Pons (tissue), 1 donor: Measurements from ENCODE around the gene NUTM2D.
"Not testable (repeated sequence)": the region's sequence is repeated elsewhere in the genome, so short reads cannot be mapped to it uniquely, and the experiment has no call there.

Experiments used
- DNase-seq: peaks from one replicate; pipeline ENCODE4 v3.0.0-alpha.2; 2016; ENCODE audit warnings: low spot score

The NUTM2D gene

GRCh38 chr10:87357444-87357843 is at the start of gene NUTM2D:
Gene NUTM2D, plus strand, starts transcription at chr10:87357744. Its CDS starts 522 bp downstream, at chr10:87358266.
- DNase-seq = not testable (repeated sequence)

DNA sequence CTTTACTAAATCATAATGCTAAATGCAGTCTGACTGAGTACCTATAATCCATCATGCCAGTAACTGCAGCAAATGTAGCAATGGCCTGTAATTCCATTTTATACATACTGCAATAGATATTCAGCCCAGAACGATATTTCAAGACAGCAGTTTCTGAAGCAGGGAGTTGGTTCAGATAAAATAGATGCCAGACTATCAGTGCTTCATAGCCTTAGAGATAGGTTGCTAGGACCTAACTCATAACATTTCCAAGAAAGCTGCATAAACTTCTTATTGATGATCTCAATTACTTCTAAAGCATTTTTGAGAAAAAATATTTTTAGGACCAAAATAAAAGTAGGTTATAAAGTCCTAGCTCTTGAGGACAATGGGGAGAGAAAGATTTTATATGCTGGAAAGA is 48.8 kb upstream of the NUTM2D start:
- DNase-seq = not testable (repeated sequence)

DNA sequence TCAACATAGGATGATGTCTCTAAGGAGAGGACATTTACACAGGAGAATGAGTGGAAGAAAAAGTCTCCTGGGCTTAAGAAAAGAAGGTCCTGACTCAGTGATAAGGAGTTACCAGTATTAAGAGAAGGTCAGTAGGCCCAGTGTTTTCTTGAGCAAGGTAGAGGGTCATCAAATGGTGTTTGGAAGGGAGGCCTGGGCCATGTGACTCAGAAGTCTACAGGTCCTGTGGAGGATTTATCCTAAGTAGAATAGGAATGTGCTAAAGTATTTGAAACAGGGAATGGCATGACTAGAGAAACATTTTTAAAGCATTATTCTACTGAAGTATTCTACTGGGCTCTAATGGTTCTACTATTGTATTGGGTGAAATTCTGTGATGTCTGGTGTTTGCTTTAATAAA is 47.9 kb upstream of the NUTM2D start:
- DNase-seq = not testable (repeated sequence)

DNA sequence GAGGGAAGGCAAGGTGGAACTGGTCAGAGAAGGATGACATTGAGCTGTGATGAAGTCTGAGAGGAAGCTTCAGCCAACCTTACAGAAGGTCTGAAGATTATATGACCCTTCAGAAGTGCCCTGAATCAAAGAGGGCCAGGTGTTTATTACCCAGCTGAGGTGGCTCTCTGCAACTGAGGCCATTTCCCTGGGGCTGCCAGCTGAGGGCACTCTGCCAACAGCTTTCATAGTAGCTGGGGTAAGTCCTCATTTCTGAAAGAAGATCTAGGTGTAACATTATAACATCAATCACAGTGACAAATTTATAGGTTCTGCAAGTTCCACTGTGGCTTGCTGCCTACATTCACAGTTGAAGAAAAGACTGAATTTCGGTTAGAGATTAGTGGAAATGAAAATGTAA is 46.0 kb upstream of the NUTM2D start:
- not testable (repeated sequence) for DNase-seq

- not testable (repeated sequence) for DNase-seq
Measured at GRCh38 chr10:87313649-87314359, 43.7 kb upstream of the NUTM2D start.

DNA sequence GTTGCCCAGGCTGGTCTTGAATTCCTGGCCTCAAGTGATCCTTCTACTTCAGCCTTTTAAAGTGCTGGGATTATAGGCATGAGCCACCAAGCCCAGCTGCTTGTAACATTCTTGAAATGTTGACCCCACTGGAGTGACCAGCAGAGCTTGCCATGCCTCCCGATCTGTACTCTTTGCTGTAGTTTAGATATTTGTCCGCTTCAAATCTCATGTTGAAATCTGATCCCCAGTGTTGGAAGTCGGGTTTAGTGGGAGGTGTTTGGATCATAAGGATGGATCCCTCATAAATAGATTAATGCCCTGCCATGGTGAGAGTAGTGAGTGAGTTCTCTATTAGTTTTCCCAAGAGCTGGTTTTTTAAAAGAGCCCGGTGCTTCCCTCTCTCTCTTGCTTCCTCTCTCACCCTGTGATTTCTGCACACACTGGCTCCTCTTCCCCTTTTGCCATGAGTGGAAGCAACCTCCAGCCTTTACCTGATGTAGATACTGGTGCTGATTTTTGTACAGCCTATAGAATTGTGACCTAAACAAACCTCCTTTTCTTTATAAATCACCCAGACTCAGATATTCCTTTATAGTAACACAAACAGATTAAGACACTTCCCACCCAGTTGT is 43.1 kb upstream of the NUTM2D start:
- DNase-seq = not testable (repeated sequence)

- not testable (repeated sequence) for DNase-seq
Measured at GRCh38 chr10:87321505-87321904, 36.0 kb upstream of the NUTM2D start.

DNA sequence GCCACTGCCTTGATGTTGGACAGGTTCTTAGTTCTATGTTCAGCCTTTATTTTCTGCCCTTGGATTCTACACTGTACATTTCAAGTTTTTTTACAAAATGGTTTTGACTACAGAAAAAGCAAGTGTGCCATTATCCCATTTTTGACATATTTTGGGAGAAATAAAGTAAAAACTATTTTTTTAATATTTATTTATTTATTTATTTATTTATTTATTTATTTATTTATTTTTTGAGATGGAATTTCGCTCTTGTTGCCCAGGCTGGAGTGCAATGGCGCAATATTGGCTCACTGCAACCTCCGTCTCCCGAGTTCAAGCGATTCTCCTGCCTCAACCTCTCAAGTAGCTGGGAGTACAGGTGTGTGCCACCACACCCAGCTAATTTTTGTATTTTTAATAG is 33.0 kb upstream of the NUTM2D start:
- DNase-seq = not testable (repeated sequence)

DNA sequence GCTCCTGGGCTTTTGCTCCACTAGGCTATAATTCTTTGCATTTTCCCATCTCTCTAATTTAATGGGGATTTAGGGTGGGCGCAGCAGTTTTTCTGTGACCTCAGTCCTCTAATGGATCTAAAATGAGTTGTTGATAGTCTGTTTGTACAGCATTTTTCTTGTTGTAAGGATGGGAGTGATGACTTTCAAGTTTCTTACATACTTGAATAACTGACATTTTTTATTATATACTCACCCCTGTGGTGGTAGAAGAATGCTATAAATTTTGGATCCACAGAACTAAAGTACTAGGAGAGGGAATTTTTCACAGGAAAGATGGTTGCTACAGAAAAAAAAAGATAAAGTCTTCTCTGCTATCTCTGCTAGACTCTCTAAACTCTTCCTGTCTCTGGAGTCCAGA is 29.6 kb upstream of the NUTM2D start:
- DNase-seq = not testable (repeated sequence)

- not testable (repeated sequence) for DNase-seq
Measured at GRCh38 chr10:87329131-87329530, 28.4 kb upstream of the NUTM2D start.

DNA sequence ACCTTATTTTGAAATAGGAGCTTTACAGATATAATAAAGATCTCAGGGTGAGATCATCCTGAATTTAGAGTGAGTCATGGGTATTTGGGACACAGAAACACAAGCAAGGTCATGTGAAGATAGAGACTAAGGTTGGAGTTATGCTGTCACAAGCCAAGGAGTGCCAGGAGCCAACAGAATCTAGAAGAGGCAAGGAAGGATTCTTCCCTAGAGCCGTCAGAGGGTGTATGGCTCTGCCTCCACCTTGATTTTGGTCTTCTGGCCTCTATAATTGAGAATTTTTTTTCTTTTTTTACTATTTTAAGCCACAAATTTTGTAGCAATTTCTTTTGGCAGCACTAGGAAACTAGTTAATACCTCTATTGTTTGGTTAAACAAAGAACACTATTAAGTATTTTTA is 24.9 kb upstream of the NUTM2D start:
- DNase-seq = peak; percentile 34

DNA sequence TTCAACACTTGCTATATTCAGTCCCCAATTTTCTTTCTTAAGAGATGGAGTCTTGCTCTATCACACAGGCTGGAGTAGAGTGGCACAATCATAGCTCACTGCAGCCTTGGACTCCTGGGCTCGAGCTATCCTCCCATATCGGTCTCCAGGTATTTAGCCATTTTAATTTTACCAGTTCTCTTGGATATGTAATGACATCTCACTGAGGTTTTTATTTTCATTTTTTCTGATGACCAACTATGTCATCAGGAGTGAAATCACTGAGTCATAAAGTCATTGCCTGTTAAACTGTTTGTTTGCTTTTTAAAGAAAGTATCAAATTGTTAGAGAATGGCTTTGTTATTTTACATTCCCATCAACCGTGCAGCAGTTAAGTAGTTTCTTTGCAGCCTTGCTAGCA is 17.1 kb upstream of the NUTM2D start:
- DNase-seq = not testable (repeated sequence)

DNA sequence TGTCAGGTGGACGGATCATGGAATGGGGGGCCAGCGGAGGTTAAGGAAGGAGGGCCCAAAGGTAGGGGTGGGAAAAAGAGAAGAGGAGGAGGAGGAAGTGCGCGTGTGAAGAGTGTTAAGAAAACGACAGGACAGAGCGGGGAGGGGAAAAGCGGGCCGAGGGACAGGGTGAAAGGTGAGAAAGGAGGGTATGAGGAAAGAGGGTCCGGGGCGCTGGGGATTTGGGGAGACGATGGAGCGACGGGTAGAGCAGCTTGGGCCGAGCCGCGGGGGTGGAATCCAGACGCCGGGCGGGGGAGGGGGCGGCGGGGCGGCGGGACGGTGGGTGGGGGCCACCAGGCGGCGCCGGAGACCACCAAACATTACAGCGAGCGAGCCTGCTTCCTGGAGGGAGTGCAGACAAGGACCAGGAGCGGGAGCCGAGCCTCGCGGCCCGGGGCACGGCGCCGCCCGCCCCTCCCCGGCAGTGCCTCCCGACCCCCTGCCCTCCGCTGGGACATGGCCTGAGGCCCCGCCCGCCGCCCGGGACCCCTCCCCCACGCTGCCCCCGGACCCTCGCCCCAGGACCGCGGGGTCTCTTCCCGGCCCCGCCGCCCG is 15.9 kb upstream of the NUTM2D start:
- DNase-seq = not testable (repeated sequence)

DNA sequence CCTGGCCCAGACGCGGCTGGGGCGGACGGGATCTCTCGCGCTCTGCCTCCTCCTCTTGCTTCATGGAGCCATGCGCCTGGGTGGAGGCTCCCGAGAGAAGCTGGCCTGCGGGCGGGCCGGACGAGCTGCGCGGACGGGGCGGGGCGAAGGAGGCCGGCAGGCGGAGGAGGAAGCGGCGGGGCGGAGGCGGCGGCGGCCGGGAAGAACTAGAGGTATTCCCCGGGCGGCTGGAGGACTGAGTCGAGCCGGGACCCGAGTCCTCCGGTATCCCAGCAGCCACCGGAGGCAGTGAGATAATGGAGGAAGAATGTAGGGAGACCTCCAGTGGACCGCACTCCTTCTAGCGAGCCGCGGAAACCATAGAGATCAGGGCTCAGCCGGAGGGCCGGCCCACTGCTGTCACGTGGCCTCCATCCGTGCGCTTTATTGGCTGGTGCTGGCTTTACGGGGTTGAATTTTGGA is 15.3 kb upstream of the NUTM2D start:
- peak; percentile 88 for DNase-seq

DNA sequence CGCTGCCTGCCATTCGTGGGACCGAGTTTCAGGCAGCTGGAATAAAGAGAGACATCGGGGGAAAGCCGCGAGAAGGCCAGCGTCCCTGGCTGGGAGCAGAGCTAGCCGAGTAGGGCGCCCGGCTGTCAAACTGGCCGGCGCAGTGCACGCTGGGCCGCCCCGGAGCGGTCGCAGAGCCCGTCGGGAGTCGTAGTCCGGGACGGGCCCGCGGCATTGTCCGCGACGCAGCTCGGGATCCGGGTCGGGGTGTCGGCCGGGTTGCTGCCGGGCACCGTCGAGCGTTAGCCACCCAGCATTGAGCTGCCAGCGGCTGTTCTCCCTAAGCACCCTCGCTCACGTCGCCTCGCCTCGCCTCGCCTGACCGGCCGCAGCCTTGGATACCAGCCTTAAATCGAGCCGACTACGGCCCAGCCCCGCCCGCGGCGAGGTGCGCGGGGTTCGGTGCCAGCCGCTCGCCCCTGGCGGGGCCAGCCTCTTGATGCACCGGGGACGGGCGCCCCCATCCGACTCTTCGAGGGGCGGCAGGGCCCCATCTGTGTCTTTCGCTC is 14.8 kb upstream of the NUTM2D start:
- DNase-seq = peak; percentile 70

- not testable (repeated sequence) for DNase-seq
Measured at GRCh38 chr10:87345743-87346142, 11.8 kb upstream of the NUTM2D start.

GRCh38 chr10:87350161-87350560 is 7.4 kb upstream of the NUTM2D start:
- not testable (repeated sequence) for DNase-seq

DNA sequence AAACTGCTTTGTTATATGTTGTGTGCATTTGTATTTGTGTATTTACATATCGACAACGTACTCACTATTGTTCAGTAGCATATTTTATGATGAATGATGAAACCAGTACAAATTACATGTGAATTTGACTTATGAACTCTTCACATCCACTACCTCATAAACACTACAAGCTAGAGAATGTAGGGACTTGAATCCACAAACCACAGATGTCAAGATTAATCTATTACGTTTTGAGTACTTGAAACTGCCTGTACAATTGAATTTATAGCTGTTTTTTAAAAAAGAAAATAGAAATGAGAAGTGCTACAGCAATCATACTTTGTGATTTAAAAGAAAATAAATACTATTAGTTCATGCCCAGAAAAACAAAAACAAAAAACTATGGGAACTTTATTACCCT is 4.7 kb upstream of the NUTM2D start:
- DNase-seq = not testable (repeated sequence)

- not testable (repeated sequence) for DNase-seq
Measured at GRCh38 chr10:87355110-87355509, 2.4 kb upstream of the NUTM2D start.

DNA sequence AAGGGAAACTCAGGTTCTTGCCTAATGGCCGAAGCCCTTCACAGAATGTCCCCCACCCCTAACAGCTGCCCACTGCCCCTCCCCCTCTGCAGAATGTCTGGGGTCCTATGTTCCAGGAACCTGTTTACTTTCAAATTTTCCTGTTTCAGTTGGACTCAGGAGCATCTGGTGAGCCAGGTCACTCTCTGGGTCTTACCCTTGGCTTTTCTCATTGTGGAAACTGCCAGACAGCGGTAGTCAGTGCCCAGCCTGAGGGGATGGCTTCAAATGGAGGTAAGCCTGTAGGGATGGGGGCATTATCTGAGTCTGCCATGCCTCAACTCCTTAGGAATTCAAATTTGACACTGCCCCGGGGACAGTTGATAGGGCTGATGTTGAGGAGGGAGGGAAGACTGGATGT is 615 bp downstream of the NUTM2D start:
- not testable (repeated sequence) for DNase-seq

- not testable (repeated sequence) for DNase-seq
Measured at GRCh38 chr10:87369514-87370112, 12.1 kb downstream of the NUTM2D start.

DNA sequence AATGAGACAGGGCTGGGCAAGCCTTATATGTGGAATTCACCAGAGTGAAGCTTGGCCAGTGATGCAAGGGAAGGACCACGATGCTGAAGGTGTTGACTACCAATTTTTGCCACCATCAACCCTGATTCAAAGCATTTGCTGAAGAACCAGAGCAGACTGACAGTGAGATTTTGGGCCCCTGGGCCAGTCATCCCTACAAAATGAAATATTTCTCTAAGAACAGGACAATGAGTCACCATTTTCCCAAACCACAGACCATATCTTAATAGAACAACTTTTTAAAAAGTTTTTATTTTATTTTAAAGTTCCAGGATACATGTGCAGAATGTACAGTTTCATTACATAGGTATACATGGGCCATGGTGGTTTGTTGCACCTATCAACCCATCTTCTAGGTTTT is 16.5 kb downstream of the NUTM2D start:
- DNase-seq = not testable (repeated sequence)
